ENCODE measurements around the gene CHID1. TPM values are rescaled to one million over a fixed set of nuclear protein-coding genes. Genes with fewer than 3 reads are reported as not detected.

The CHID1 gene
- total RNA-seq, 2 experiments from 2014 or later = 38.2 to 39.2 TPM

GRCh38 chr11:897253-898142 lies 13.1 kb downstream of the CHID1 start:
- Mint-ChIP-seq H3K4me3 (no peak overlapping the region), H3K4me1 (no peaks in the 10 kb centered on the region), H3K36me3 (ENCODE audit: low read depth) (peaks cover 9% of the 10 kb centered on the region), H3K27ac (no peak overlapping the region), H3K27me3 (no peaks in the 10 kb centered on the region), H3K9me3 (no peaks in the 10 kb centered on the region)
- CTCF ChIA-PET = interaction anchor here (0.6 kb wide), 1 partner anchor 175 kb away, joined by 3 read pairs; no protein-coding TSS in a partner anchor
- POLR2A ChIA-PET = no interaction called here
- no peak for DNase-seq

GRCh38 chr11:895331-896110 lies 15.1 kb downstream of the CHID1 start:
- no peaks in the 10 kb centered on the region for H3K9me3 Mint-ChIP-seq
- no peak overlapping the region for H3K4me3 Mint-ChIP-seq
- H3K27me3 Mint-ChIP-seq = no peaks in the 10 kb centered on the region
- ChIA-PET POLR2A (interaction anchor here (1.3 kb wide), 1 partner anchor 9 kb away, joined by 4 read pairs; no protein-coding TSS in a partner anchor), CTCF (no interaction called here)
- H3K4me1 Mint-ChIP-seq = no peaks in the 10 kb centered on the region
- no peak overlapping the region for H3K27ac Mint-ChIP-seq
- H3K36me3 Mint-ChIP-seq (ENCODE audit: low read depth) = peaks cover 2% of the 10 kb centered on the region
- DNase-seq = no peak

GRCh38 chr11:894575-895201 lies 15.9 kb downstream of the CHID1 start:
- no peak overlapping the region for H3K27ac Mint-ChIP-seq
- no peaks in the 10 kb centered on the region for H3K27me3 Mint-ChIP-seq
- ChIA-PET POLR2A (interaction anchor here (1.3 kb wide), 1 partner anchor 8 kb away, joined by 4 read pairs; no protein-coding TSS in a partner anchor), CTCF (no interaction called here)
- H3K4me1 Mint-ChIP-seq = no peaks in the 10 kb centered on the region
- H3K9me3 Mint-ChIP-seq = no peaks in the 10 kb centered on the region
- peaks cover 2% of the 10 kb centered on the region for H3K36me3 Mint-ChIP-seq (ENCODE audit: low read depth)
- no peak overlapping the region for H3K4me3 Mint-ChIP-seq
- DNase-seq = no peak

- Mint-ChIP-seq H3K4me1 (no peaks in the 10 kb centered on the region), H3K4me3 (no peak overlapping the region), H3K9me3 (no peaks in the 10 kb centered on the region), H3K36me3 (ENCODE audit: low read depth) (no peaks in the 10 kb centered on the region), H3K27ac (no peak overlapping the region), H3K27me3 (no peaks in the 10 kb centered on the region)
- no peak for DNase-seq
- ChIA-PET POLR2A (no interaction called here), CTCF (no interaction called here)
These were observed 17.5 kb downstream of the CHID1 start for GRCh38 chr11:893008-893654.

GRCh38 chr11:890794-891540 lies 19.6 kb downstream of the CHID1 start:
- H3K4me3 Mint-ChIP-seq = no peak overlapping the region
- DNase-seq = no peak
- no peak overlapping the region for H3K27ac Mint-ChIP-seq
- no peaks in the 10 kb centered on the region for H3K36me3 Mint-ChIP-seq (ENCODE audit: low read depth)
- ChIA-PET POLR2A (no interaction called here), CTCF (no interaction called here)
- H3K9me3 Mint-ChIP-seq = no peaks in the 10 kb centered on the region
- no peaks in the 10 kb centered on the region for H3K4me1 Mint-ChIP-seq
- no peaks in the 10 kb centered on the region for H3K27me3 Mint-ChIP-seq

GRCh38 chr11:889687-890475 lies 20.7 kb downstream of the CHID1 start:
- H3K4me3 Mint-ChIP-seq = no peak overlapping the region
- no peak for DNase-seq
- H3K27ac Mint-ChIP-seq = no peak overlapping the region
- ChIA-PET POLR2A (no interaction called here), CTCF (no interaction called here)
- no peaks in the 10 kb centered on the region for H3K4me1 Mint-ChIP-seq
- no peaks in the 10 kb centered on the region for H3K9me3 Mint-ChIP-seq
- H3K36me3 Mint-ChIP-seq (ENCODE audit: low read depth) = no peaks in the 10 kb centered on the region
- no peaks in the 10 kb centered on the region for H3K27me3 Mint-ChIP-seq

GRCh38 chr11:889257-889656 lies 21.4 kb downstream of the CHID1 start:
- Mint-ChIP-seq H3K27ac (no peak overlapping the region), H3K9me3 (no peaks in the 10 kb centered on the region), H3K36me3 (ENCODE audit: low read depth) (no peaks in the 10 kb centered on the region), H3K4me1 (no peaks in the 10 kb centered on the region), H3K4me3 (no peak overlapping the region), H3K27me3 (no peaks in the 10 kb centered on the region)
- no peak for DNase-seq
- POLR2A ChIA-PET = no interaction called here
- CTCF ChIA-PET = no interaction called here

GRCh38 chr11:888310-889212 lies 22.0 kb downstream of the CHID1 start:
- POLR2A ChIA-PET = no interaction called here
- Mint-ChIP-seq H3K27me3 (no peaks in the 10 kb centered on the region), H3K36me3 (ENCODE audit: low read depth) (no peaks in the 10 kb centered on the region), H3K9me3 (no peaks in the 10 kb centered on the region), H3K4me1 (no peaks in the 10 kb centered on the region), H3K4me3 (no peak overlapping the region), H3K27ac (no peak overlapping the region)
- CTCF ChIA-PET = no interaction called here
- DNase-seq = no peak

- DNase-seq = no peak
- Mint-ChIP-seq H3K36me3 (ENCODE audit: low read depth) (no peaks in the 10 kb centered on the region), H3K27ac (no peak overlapping the region), H3K4me1 (no peaks in the 10 kb centered on the region), H3K4me3 (no peak overlapping the region), H3K9me3 (no peaks in the 10 kb centered on the region), H3K27me3 (no peaks in the 10 kb centered on the region)
- ChIA-PET CTCF (no interaction called here), POLR2A (no interaction called here)
These were observed 23.0 kb downstream of the CHID1 start for GRCh38 chr11:887589-887988.

GRCh38 chr11:886568-886967 lies 24.0 kb downstream of the CHID1 start:
- no peaks in the 10 kb centered on the region for H3K4me1 Mint-ChIP-seq

GRCh38 chr11:884578-885070 lies 26.0 kb downstream of the CHID1 start:
- Mint-ChIP-seq H3K9me3 (no peaks in the 10 kb centered on the region), H3K4me1 (no peaks in the 10 kb centered on the region), H3K27me3 (no peaks in the 10 kb centered on the region), H3K4me3 (no peak overlapping the region), H3K36me3 (ENCODE audit: low read depth) (no peaks in the 10 kb centered on the region), H3K27ac (no peak overlapping the region)
- POLR2A ChIA-PET = no interaction called here
- DNase-seq = no peak
- CTCF ChIA-PET = no interaction called here

More at GRCh38 chr11:886568-886967, 24.0 kb downstream of the CHID1 start:
- Mint-ChIP-seq H3K27ac (no peak overlapping the region), H3K4me3 (no peak overlapping the region), H3K9me3 (no peaks in the 10 kb centered on the region), H3K27me3 (no peaks in the 10 kb centered on the region), H3K36me3 (ENCODE audit: low read depth) (no peaks in the 10 kb centered on the region)
- ChIA-PET POLR2A (interaction anchor here (1.5 kb wide), 1 partner anchor 9 kb away, joined by 4 read pairs; no protein-coding TSS in a partner anchor), CTCF (no interaction called here)
- DNase-seq = no peak

Data from activated CD4-positive, alpha-beta memory T cell treated with anti-CD3 and anti-CD28 coated beads, Interleukin-2, amount 10 ng/mL, durations not matched to agents 7 days and 5 days (primary cell).